ENCODE results near the gene PNMA6E.
"Not testable (repeated sequence)": the region's sequence is repeated elsewhere in the genome, so short reads cannot be mapped to it uniquely, and the experiment has no call there.

Gene PNMA6E

GRCh38 chrX:153387345-153387744 is 13.8 kb downstream of the PNMA6E start:
- TF ChIP-seq CTCF (conservative IDR thresholded peaks at IDR 0.05; ENCODE audit: low read depth) = no peak
- H3K27ac ChIP-seq = no peak overlapping the region
- ChIA-PET POLR2A (ENCODE audit: low non-redundant PET) (no interaction called here), CTCF (no interaction called here)
- DNase-seq (ENCODE audit: low spot score) = no peak

- DNase-seq (ENCODE audit: low spot score) = no peak
- no peak overlapping the region for H3K27ac ChIP-seq
- CTCF ChIA-PET = no interaction called here
- TF ChIP-seq CTCF (conservative IDR thresholded peaks at IDR 0.05; ENCODE audit: low read depth) = no peak
- POLR2A ChIA-PET (ENCODE audit: low non-redundant PET) = no interaction called here
These were observed 15.1 kb downstream of the PNMA6E start for GRCh38 chrX:153386097-153386496.

- H3K27ac ChIP-seq; DNase-seq (ENCODE audit: low spot score); POLR2A ChIA-PET (ENCODE audit: low non-redundant PET); CTCF ChIA-PET: not testable (repeated sequence)
These were observed 16.2 kb downstream of the PNMA6E start for GRCh38 chrX:153384973-153385372.

GRCh38 chrX:153384390-153384789 is 16.8 kb downstream of the PNMA6E start:
- CTCF ChIA-PET = no interaction called here
- H3K27ac ChIP-seq = no peak overlapping the region
- POLR2A ChIA-PET (ENCODE audit: low non-redundant PET) = no interaction called here
- DNase-seq (ENCODE audit: low spot score) = no peak
- no peak for TF ChIP-seq CTCF (conservative IDR thresholded peaks at IDR 0.05; ENCODE audit: low read depth)

GRCh38 chrX:153382563-153383482 is 18.3 kb downstream of the PNMA6E start:
- POLR2A ChIA-PET (ENCODE audit: low non-redundant PET) = no interaction called here
- CTCF ChIA-PET = no interaction called here
- DNase-seq (ENCODE audit: low spot score) = no peak
- TF ChIP-seq CTCF (conservative IDR thresholded peaks at IDR 0.05; ENCODE audit: low read depth) = no peak
- no peak overlapping the region for H3K27ac ChIP-seq

- TF ChIP-seq CTCF (conservative IDR thresholded peaks at IDR 0.05; ENCODE audit: low read depth) = no peak
- H3K27ac ChIP-seq = peak overlapping the region; percentile 52
These were observed 19.2 kb downstream of the PNMA6E start for GRCh38 chrX:153381684-153382532.

More at GRCh38 chrX:153381684-153382532, 19.2 kb downstream of the PNMA6E start:
- CTCF ChIA-PET = interaction anchor here (0.6 kb wide), 1 partner anchor 159 kb away, joined by 4 read pairs; no protein-coding TSS in a partner anchor
- DNase-seq (ENCODE audit: low spot score) = peak; percentile 27
- POLR2A ChIA-PET (ENCODE audit: low non-redundant PET) = no interaction called here
